ENCODE measurements around the gene TP53AIP1. TPM values are rescaled to one million over a fixed set of nuclear protein-coding genes. Genes with fewer than 3 reads are reported as not detected.

Gene TP53AIP1
- polyA plus RNA-seq, 1 donor, result 0.31 TPM

DNA sequence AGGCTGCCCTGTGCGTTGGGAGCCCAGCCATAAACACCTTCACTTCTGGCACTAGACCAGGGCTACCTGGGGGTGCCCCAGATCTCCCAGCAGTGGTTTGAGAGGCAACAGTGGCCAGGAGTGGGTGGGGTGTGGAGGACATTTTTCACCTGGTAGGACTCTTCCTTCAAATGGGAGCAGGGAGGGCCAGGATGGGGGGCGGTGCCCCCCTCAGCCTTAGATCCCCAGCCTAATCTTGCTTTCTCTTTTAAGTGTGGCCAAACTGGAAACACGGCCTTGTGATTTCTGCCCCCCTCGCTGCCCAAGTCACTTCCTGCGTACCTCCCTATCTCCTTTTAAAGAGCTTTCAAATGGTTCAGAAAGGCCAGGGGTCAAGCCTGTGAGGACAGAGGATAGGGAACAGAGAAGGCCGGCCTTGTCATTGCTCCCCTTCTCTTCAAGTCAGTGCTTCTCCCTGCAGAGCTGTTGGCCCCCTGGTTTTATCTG is 50.7 kb downstream of the TP53AIP1 start:
- peaks cover 41% of the 10 kb centered on the region for H3K27me3 ChIP-seq (ENCODE audit: control insufficient read depth, insufficient read depth, low read length)
- WGBS (ENCODE audit: insufficient coverage, low lambda C conversion rate), result no CpG with 5 or more reads among the region's 6 CpGs
- H3K4me3 ChIP-seq (ENCODE audit: low read length), result no peak overlapping the region
- H3K36me3 ChIP-seq (ENCODE audit: control insufficient read depth, insufficient read depth, low read length), result no peaks in the 10 kb centered on the region
- peaks cover 10% of the 10 kb centered on the region for H3K4me1 ChIP-seq (ENCODE audit: control insufficient read depth, insufficient read depth, low read length)
- DNase-seq, result no peak
- H3K27ac ChIP-seq (ENCODE audit: low read length), result no peak overlapping the region
- H3K9me3 ChIP-seq (ENCODE audit: control insufficient read depth, low read depth, low read length), result peaks cover 2% of the 10 kb centered on the region

DNA sequence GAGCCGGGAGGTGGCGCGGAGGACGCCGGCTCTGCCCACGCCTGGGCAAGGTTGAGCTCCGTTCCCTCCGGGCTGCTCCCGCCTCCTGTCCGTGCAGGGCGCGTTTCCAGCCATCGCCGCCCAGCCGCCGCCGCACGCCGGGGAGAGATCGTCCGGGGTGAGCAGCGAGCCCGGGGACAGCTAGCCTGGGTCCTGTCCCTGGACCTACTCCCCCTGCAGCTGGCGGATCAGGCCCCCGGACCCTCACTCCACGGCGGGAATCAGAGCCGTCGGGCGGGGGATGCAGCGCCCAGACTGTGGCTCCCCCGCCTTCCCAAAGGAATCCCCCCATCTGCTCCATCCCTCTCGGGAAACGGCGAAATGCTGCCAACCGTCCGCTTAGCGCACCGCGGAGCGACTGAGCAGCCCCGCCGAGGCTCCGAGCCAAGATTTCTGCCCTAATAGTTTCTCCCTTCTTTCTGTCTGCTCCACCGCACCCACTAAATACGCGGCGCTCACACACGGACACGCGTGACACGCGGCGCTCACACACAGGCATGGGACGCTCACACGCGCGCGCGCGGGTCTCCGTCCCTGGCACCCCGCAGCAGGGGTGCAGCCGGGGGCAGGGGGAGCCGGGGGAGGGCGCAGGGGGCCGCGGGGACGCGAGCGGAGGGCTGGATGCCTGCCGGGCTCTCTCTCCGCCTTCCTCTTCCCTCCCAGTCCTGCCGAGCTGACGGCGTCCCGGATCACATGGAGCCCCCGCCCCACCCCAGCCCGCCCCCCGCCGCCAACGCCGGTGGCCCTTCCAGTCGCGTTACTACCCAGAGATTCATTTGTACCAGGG is 51.9 kb downstream of the TP53AIP1 start, which contains the start of gene KCNJ5:
Gene KCNJ5, plus strand, starts transcription at position 814 of the 826 bp plus-strand sequence. CDS start 19,918 bp downstream, outside the sequence.
- WGBS (ENCODE audit: insufficient coverage, low lambda C conversion rate), result no CpG with 5 or more reads among the region's 85 CpGs
- no peaks in the 10 kb centered on the region for H3K36me3 ChIP-seq (ENCODE audit: control insufficient read depth, insufficient read depth, low read length)
- H3K4me3 ChIP-seq (ENCODE audit: low read length), result peak within 1 kb of the TSS; percentile 38
- H3K4me1 ChIP-seq (ENCODE audit: control insufficient read depth, insufficient read depth, low read length), result peaks cover 10% of the 10 kb centered on the region
- H3K9me3 ChIP-seq (ENCODE audit: control insufficient read depth, low read depth, low read length), result peaks cover 2% of the 10 kb centered on the region
- DNase-seq, result peak in 1 of 2 donors; percentile 44
- peaks cover 49% of the 10 kb centered on the region for H3K27me3 ChIP-seq (ENCODE audit: control insufficient read depth, insufficient read depth, low read length)
- no peak within 1 kb of the TSS for H3K27ac ChIP-seq (ENCODE audit: low read length)

DNA sequence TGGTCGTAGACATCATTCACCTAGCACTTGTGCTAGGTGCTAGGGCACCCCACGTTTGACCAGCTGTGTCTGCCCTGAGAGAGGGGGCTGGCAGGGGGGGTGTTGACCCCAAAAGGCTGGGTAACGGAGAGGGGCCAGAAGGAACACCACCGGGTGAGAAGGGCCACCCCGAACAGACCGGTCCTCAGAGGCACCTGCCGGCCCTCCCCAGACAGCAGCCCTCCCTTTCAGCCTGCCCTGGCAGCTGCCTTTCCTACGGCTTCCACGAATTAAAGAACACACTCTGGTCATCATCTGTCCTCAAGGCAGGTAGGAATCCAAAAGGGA is 52.5 kb downstream of the TP53AIP1 start:
- Histone ChIP-seq H3K36me3 (ENCODE audit: control insufficient read depth, insufficient read depth, low read length) (no peaks in the 10 kb centered on the region), H3K27ac (ENCODE audit: low read length) (no peak overlapping the region), H3K4me1 (ENCODE audit: control insufficient read depth, insufficient read depth, low read length) (peaks cover 10% of the 10 kb centered on the region), H3K9me3 (ENCODE audit: control insufficient read depth, low read depth, low read length) (peaks cover 2% of the 10 kb centered on the region), H3K4me3 (ENCODE audit: low read length) (peak overlapping the region; percentile 38), H3K27me3 (ENCODE audit: control insufficient read depth, insufficient read depth, low read length) (peaks cover 49% of the 10 kb centered on the region)
- DNase-seq, result no peak
- WGBS (ENCODE audit: insufficient coverage, low lambda C conversion rate), result no CpG with 5 or more reads among the region's 9 CpGs

DNA sequence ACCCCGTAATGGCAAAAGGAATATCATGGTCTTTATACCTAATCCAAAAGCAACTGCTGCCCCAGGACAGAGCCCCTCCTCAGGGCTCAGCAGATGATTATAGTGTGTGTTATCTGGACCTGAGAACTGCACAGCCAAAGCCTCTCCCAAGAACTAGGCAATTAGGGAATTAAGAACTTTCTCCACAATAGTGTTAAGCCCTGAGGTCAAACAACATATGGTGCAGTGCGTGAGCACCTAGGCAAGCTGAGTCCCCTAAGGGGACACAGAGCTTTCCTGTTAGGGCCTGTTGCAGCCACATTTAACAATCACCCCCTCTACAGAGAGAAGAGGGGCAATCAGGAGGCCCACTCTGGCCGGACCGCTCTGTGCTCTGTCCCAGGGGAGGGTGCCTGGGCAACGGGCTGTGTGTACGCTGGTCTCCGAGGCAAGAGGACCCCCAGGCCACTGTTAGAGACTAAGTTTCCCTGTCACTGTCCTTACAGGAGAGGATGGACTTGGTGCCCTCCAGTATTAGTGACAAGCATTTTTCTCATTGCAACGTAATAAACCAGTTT is 52.9 kb downstream of the TP53AIP1 start:
- no peak for DNase-seq
- Histone ChIP-seq H3K4me3 (ENCODE audit: low read length) (no peak overlapping the region), H3K36me3 (ENCODE audit: control insufficient read depth, insufficient read depth, low read length) (no peaks in the 10 kb centered on the region), H3K4me1 (ENCODE audit: control insufficient read depth, insufficient read depth, low read length) (peaks cover 10% of the 10 kb centered on the region), H3K27me3 (ENCODE audit: control insufficient read depth, insufficient read depth, low read length) (peaks cover 49% of the 10 kb centered on the region), H3K9me3 (ENCODE audit: control insufficient read depth, low read depth, low read length) (peaks cover 2% of the 10 kb centered on the region), H3K27ac (ENCODE audit: low read length) (no peak overlapping the region)
- no CpG with 5 or more reads among the region's 8 CpGs for WGBS (ENCODE audit: insufficient coverage, low lambda C conversion rate)

DNA sequence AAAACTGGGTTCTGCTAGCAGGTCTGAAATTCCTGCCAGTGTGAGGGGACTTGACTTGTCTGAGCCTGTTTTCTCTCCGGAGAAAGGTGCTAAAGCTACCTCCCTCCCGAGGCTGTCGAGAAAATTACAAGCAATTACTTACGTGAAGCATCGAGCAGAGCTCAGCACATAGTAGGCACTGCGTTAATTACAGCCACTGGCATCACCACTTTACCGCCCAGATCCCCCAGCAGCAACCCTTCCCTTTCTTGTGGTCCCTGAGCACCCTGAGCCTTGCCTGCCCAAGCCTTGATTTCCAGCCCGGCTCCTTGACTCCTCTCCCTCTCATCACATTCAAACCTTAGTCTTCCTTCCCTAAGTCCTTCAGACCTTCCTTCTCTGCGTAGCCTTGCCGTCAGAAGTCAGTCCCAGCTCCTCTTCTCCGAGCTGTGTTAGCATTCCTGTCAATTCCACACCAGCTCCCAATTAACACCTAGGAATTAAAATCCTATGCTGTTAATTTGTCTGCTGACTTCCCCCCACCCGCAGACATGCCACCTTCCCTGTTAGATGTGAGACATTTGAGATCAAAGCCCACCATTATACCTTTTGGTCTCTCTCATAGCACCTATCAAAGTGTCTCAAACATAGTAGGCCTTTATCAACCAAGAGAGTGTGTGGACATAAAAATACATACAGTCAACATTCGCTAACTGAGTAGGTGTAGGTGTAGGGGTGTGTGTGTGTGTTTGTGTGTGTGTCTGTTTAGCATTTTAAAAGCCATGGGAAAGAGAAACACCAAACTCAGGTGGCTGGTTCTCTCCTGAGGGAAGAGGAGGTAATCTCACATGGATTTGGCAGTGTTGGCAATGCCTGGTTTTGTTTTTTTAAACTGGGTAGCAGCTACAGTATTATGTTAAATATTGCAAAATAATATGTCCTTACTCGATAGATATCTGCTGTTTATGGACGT is 54.4 kb downstream of the TP53AIP1 start:
- Histone ChIP-seq H3K4me3 (ENCODE audit: low read length) (no peak overlapping the region), H3K27me3 (ENCODE audit: control insufficient read depth, insufficient read depth, low read length) (peaks cover 55% of the 10 kb centered on the region), H3K27ac (ENCODE audit: low read length) (no peak overlapping the region), H3K36me3 (ENCODE audit: control insufficient read depth, insufficient read depth, low read length) (no peaks in the 10 kb centered on the region), H3K9me3 (ENCODE audit: control insufficient read depth, low read depth, low read length) (peaks cover 2% of the 10 kb centered on the region), H3K4me1 (ENCODE audit: control insufficient read depth, insufficient read depth, low read length) (peaks cover 10% of the 10 kb centered on the region)
- no peak for DNase-seq
- 87% methylated on average over 4 of the region's 15 CpGs for WGBS (ENCODE audit: insufficient coverage, low lambda C conversion rate)

DNA sequence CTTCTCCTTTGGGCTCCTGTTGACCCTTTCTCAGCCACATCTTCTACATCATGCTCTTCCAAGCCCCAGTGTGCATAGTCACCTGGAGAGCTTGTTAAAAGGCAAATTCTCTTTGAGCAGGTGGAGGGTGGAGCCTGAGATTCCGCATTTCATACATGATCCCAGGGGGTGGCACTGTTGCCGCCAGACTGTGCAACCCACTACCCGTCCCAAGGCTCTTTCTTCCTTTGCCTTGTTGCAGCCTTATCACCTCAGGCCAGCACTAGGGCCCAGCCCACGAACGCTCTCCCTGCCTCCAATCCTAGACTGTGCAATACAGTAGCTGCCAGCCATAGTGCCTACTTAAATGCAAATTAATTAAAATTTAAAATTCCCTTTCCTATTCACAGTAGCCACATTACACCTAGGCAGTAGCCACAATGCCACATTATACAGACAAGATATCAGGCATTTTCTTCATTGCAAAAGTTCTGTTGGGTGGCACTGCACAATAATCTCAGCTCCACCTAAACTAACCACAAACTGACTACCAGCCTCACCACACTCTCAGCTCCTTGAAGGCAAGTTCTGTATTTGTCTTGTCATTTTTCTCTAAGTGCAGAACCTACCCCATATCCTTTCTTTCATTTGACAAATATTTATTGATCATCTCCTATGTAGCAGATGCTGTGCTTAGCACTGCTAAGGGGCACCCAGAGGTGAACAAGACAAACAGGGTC is 56.1 kb downstream of the TP53AIP1 start:
- WGBS (ENCODE audit: insufficient coverage, low lambda C conversion rate), result no CpG with 5 or more reads among the region's 5 CpGs

More for the DNA sequence above, 56.1 kb downstream of the TP53AIP1 start:
- Histone ChIP-seq H3K9me3 (ENCODE audit: control insufficient read depth, low read depth, low read length) (peaks cover 2% of the 10 kb centered on the region), H3K27ac (ENCODE audit: low read length) (no peak overlapping the region), H3K4me1 (ENCODE audit: control insufficient read depth, insufficient read depth, low read length) (peaks cover 10% of the 10 kb centered on the region), H3K36me3 (ENCODE audit: control insufficient read depth, insufficient read depth, low read length) (no peaks in the 10 kb centered on the region), H3K27me3 (ENCODE audit: control insufficient read depth, insufficient read depth, low read length) (peaks cover 56% of the 10 kb centered on the region), H3K4me3 (ENCODE audit: low read length) (no peak overlapping the region)
- no peak for DNase-seq

Other genes with a start within 250 kb of the TP53AIP1 start
- gene FLI1, start 248.8 kb downstream of the TP53AIP1 start, polyA plus RNA-seq, result 9.7 TPM
- not detected for gene KCNJ1, start 75.6 kb downstream of the TP53AIP1 start, polyA plus RNA-seq
- 2.6 TPM for gene KCNJ5, start 51.5 kb downstream of the TP53AIP1 start, polyA plus RNA-seq
- 15.6 TPM for gene ARHGAP32, start 249.5 kb upstream of the TP53AIP1 start, polyA plus RNA-seq

Data from large intestine (tissue), 3 donors.